HG02884 (cell line): ENCODE measurements around the gene FBXO21.
A peak's percentile ranks its signal among the peaks of the same experiment; 100 is the strongest.
"Not testable (repeated sequence)": the region's sequence is repeated elsewhere in the genome, so short reads cannot be mapped to it uniquely, and the experiment has no call there.

ENCODE experiments used
- ATAC-seq: cut with Tn5 transposase; IDR thresholded peaks from one replicate; pipeline ENCODE4 v1.9.1; 2021; ENCODE audit warnings: mild to moderate bottlenecking, moderate library complexity; ENCODE audit not compliant: unreplicated experiment

FBXO21 gene

DNA sequence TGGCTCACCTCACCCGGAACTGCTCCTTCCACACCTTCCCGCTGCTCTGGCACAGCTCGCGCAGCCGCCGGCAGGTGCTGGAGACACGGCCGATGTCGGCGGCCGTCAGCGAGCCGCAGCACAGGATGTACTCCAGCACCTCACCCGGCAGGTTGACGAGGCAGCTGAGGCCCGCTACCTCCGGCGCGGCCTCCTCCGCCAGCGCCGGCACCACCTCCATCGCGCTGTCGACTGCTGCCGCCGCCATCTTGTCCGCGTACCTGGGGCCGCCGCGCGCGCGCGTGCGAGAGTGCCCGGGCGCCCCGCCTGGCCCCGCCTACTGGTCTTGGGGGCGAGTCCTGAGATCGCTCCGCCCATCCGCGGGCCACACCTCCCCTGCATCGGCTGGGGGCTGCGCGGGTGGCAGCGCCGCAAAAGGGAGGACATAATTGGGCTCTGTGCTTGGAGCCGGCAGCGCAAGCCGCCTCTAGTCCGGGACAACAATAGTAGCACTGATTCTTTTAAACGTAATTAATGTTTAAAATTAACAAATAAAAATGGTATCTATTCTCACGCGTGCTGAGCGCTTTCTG lies at the start of gene FBXO21:
Gene FBXO21 (minus strand): TSS at position 261 of the 572 bp plus-strand sequence. CDS start 14 bp downstream, at position 247.
- peak; percentile 90 for ATAC-seq

DNA sequence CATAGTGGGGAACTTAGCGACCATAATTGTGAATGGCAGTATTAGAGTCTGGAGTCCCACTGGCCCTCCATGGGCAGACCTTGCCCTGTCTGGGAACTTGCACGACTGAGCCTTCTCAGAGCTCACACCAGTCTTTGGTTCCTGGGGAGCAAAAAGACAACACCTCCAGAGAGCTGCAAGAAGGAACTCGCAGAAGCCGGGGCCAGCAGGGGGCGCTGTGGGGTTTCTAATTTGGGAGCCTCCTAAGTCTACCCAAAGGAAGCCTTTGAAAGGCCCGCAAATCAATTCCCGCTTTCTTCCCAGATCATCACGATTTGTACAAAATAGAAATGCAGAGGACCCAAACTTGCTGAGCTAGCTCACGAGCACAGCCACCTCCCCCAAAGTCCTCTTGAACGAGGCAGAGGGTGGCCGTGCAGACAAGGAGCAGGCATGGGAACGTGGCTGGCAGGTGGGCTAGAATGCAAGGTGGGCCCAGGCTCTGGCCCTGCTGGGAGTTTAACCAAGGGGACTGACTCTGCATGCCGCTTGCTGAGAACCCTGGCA lies 46.3 kb upstream of the FBXO21 start:
- ATAC-seq: no peak

DNA sequence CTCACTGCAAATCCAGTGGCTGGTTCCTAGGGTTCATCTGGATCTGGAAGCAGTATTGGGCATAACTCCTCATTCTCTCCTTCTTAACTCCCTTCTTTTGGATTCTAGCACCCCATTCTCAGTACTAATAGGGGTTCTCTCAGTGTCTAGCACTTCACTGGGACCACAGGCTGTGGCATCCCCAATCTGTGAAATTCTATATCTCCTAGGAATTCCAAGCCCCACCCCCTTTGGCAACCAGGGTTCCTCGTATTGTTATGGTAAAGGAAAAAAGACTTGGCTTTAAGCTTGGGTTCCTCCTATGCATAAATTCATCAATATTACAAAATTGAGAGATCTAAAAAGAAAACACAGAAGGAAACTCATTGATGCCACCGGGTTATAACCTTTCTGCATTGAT lies 45.0 kb upstream of the FBXO21 start:
- ATAC-seq: no peak

- ATAC-seq: no peak
Measured at GRCh38 chr12:117234441-117234840, 44.2 kb upstream of the FBXO21 start.

- no peak for ATAC-seq
Measured at GRCh38 chr12:117231750-117232149, 41.5 kb upstream of the FBXO21 start.

- no peak for ATAC-seq
Measured at GRCh38 chr12:117228239-117228638, 38.0 kb upstream of the FBXO21 start.

GRCh38 chr12:117227000-117227653 lies 36.9 kb upstream of the FBXO21 start:
- ATAC-seq: no peak

DNA sequence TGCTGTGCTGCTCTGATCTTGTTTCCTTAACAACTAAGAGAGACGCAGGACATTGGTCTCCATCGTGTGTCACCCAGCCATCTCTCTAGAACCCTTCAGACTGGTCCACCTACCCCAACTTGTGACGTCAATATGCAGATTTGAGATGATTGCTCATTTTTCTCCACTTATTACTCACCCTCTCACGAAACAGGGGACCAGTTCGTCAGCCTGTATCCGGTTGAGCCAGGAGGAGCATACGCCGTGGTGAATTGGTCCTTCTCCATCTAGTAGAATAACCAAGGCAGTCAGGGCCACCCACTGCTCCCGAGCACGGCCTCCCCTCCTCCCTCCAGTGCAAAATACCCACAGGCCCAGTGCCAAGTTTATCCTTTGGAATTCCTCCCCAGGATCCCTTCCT lies 36.2 kb upstream of the FBXO21 start:
- no peak for ATAC-seq

GRCh38 chr12:117225179-117225578 lies 34.9 kb upstream of the FBXO21 start:
- no peak for ATAC-seq

DNA sequence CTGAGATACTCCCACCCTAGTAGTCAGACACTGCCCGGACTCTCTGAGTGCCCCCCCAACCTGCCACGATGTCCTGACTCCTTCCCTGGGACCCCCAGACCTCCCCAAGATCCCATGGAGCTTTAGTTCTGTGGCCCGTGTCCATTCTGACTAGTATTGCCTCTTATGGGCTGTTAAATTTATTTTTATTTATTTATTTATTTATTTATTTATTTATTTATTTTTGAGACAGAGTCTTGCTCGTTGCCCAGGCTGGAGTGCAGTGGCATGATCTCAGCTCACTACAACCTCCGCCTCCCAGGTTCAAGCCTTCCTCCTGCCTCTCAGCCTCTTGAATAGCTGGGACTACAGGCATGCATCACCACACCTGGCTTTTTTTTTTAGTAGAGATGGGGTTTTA lies 30.7 kb upstream of the FBXO21 start:
- ATAC-seq: not testable (repeated sequence)

GRCh38 chr12:117218149-117218548 lies 27.9 kb upstream of the FBXO21 start:
- no peak for ATAC-seq

DNA sequence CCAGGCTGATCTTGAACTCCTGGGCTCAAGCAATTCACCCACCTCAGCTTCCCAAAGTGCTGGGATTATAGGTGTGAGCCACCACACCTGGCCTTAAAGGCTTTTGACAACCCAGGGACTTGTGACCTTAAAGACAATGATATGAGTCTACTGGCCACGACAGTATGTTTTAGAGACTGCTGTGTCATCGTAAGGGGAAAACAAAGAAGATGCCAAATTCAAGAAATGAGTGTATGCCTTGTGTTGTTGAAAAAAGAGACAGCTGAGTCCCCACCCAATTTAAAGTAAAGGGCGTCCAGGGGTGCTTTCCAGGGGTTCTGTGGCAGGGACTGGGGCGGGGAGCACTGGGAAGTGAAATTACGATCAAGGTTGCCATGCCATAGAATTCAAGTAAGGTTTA lies 26.4 kb upstream of the FBXO21 start:
- ATAC-seq: no peak

GRCh38 chr12:117214797-117215196 lies 24.5 kb upstream of the FBXO21 start:
- no peak for ATAC-seq

DNA sequence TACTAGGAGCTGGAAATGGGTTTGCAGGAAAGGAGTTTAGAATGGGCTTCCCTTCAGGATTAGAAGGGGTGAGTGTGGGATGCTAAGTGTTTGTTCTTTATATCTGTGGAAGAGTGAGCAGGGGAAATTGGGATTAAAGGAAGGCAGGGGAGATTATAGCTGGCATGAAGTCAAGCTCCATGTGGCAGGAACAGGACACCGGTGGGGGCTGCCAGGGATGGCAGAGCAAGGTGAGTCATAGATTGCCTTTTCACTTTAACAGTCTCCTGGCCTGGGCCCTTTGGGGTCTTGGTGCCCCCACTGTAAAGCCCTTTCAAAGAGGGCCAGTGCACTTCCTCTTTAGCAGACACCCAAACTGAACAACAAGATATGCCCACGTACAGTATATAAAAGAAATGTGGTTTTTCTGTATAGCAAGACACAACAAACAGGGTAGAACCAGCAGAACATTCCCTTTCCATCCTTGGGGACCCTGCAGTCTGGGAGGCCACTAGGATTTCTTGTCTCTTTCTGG lies 23.1 kb upstream of the FBXO21 start:
- ATAC-seq: no peak

- ATAC-seq: no peak
Measured at GRCh38 chr12:117212563-117213190, 22.4 kb upstream of the FBXO21 start.

DNA sequence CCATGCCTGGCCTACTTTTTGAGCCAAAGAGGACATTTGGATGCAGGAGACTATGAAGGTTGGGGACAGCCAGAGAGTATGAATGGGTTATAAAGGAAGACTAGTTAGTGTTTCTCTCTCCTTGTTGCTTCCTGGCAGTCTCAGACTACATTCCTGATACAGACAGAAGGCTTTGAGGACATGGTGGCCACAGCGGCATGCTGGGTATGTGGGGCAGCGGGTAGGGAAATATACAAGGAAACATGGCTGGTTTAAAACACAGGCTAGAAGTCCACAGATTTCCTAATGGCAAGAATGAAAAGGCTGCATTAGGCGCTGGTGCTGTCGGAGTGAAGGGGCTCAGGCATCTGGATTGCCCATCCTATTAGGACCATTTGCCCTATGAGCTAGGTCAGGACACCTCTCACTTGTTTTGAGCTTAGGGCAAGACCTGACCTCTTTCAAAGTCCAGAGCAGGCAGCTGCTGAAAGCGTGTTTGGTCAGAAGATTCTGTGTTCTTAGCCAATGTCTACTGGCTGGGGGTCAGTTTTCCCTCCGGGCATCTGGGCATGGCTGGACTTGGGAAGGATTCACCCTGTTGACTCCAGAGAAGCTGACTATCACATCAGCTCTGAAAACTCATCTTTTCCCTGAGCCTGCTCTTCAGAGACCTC lies 20.1 kb upstream of the FBXO21 start:
- no peak for ATAC-seq

DNA sequence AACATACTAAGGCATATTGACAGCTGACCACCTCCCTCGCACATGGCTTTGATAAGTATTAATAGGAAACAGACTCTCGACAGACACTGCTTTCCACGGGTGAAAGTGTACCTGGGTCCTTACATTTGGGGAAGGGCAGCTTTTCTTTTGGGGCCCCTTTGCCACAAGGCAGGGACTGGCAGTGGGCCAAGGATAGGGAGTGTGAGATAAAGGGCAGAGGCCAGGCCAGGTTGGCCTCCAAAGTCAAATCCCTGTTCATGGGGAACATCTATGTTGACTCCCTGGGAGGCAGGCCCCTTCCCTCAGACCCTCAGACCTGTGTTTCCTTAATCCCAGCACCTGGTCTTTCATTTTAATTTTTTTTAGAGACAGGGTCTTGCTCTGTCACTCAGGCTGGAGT lies 19.4 kb upstream of the FBXO21 start:
- no peak for ATAC-seq

- no peak for ATAC-seq
Measured at GRCh38 chr12:117208811-117209455, 18.7 kb upstream of the FBXO21 start.

- ATAC-seq: no peak
Measured at GRCh38 chr12:117208206-117208605, 17.9 kb upstream of the FBXO21 start.

DNA sequence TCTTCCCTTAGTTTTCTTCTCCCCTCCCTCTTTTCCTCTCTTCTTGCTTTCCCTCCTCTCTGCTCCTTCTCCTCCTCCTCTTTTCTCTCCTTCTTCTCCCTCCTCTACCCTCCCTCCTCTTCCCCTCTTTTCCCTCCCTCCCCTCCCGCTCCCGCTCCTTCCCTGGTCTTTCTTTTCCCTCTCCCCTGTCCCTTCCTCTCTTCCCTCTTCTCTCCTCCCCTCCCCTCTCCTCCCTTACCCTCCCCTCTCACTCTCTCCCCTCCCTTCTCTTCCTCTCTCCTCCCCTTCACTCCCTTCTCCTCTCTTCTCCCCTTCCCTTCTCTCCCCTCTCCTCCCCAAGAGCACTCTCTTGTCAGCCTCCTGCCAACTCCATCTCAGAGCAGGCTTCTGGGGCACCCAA lies 17.4 kb upstream of the FBXO21 start:
- ATAC-seq: no peak

DNA sequence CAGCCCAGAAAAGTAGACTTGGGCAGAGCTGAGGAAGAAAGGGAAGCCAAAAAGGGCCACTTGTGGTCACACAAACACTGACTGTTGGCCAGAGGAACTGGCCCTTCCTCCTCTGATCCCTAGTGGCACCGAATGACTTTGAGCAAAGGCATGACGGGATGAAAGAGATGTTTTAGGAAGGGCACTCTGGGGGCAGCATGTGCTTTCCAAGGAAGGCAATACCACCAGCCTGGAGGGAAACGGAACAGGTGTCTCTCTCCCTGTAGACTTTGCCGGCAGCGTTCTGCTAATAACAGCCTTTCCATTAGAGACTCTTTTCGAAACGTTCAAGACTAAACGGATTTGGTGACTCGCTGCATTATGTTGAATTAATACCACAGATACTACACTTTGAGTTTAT lies 12.3 kb upstream of the FBXO21 start:
- no peak for ATAC-seq
